ENCODE measurements around the gene ZNF747. TPM values are rescaled to one million over a fixed set of nuclear protein-coding genes. Genes with fewer than 3 reads are reported as not detected.

ZNF747 gene
- total and polyA plus RNA-seq, 2 donors (not counting 3 experiments of a cell fraction or from before 2014, with no cell fraction given), result 6.4 to 7.2 TPM

DNA sequence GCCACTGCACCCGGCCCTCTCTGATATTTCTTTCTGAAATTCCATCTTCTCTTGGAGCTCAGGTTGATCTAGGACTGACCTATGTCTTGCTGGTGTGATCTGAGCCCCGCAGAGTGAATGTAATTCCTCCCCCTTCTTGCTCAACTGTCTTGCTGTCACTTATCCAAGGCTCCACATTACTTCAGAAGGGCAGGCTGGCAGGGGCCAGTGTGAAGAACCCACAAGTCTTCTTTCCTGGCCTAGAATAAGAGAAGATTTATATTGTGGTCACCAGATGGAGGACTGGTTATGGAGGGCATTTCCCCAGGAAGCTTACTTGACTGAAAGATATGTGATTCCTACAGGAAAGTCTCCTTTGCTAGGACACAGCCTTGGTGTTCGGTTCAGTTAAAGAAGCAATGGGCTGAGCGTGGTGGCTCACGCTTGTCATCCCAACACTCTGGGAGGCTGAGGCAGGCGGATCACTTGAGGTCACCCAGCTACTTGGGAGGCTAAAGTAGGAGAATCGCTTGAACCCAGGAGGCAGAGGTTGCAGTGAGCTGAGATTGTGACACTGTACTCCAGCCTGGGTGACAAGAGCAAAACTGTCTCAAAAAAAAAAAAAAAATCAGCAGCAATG, 48.7 kb downstream of the ZNF747 start:
- peaks cover 7% of the 10 kb centered on the region for H3K4me1 ChIP-seq (ENCODE audit: control insufficient read depth, extremely low read depth, insufficient read depth, low read length)
- peak; percentile 32 for DNase-seq (ENCODE audit: low read depth, low spot score)
- no peak overlapping the region for H3K27ac ChIP-seq (ENCODE audit: insufficient read depth, low read depth, low read length)
- peak; percentile 74 for FAIRE-seq
- BruUV-seq (replicated peaks), result no TSS peak
- no peak overlapping the region for H3K9ac ChIP-seq (replicated peaks; ENCODE audit: extremely low read depth, insufficient read depth, low read length)
- POLR2A ChIA-PET, result no interaction called here
- peak overlapping the region; percentile 24 for H2AFZ ChIP-seq (ENCODE audit: low read depth, low read length)
- no peaks in the 10 kb centered on the region for H4K20me1 ChIP-seq (replicated peaks; ENCODE audit: control insufficient read depth, extremely low read depth, insufficient read depth, low read length)
- H3K79me2 ChIP-seq (ENCODE audit: control insufficient read depth, insufficient read depth, low read length), result no peaks in the 10 kb centered on the region
- no peaks in the 10 kb centered on the region for H3K27me3 ChIP-seq (ENCODE audit: control insufficient read depth in 2 of 2, insufficient read depth in 2 of 2, low read length in 2 of 2)
- intact Hi-C loops (cut with micrococcal nuclease), result no loop called here
- H3K9me3 ChIP-seq (replicated peaks; ENCODE audit: control insufficient read depth, insufficient read depth, low read length), result no peaks in the 10 kb centered on the region
- TF ChIP-seq GATA2 (IDR thresholded peaks at IDR 0.05; ENCODE audit: insufficient read depth, insufficient read length, low read depth, low read length) (no peak), FOS (IDR thresholded peaks at IDR 0.05; ENCODE audit: borderline replicate concordance, insufficient read depth, low read length) (peak; percentile 19)
- H3K9me1 ChIP-seq (replicated peaks; ENCODE audit: control insufficient read depth, extremely low read depth, insufficient read depth, low read length), result no peaks in the 10 kb centered on the region
- CTCF ChIA-PET, result interaction anchor here (1.0 to 1.5 kb wide), 3 partner anchors 36 to 56 kb away, joined by 3 read pairs; partner anchors contain the start of gene DCTPP1
- H3K4me3 ChIP-seq (replicated peaks in 1 of 3; ENCODE audit: insufficient read depth in 1 of 3, low read depth in 1 of 3, low read length in 3 of 3), result no peak overlapping the region
- dilution Hi-C loops (cut with MboI; ENCODE audit: extremely low pct_ligation_motif_present, low sequenced_read_pairs), result no loop called here
- no peak overlapping the region for H3K4me2 ChIP-seq (ENCODE audit: insufficient read depth, low read length)
- H3K36me3 ChIP-seq (ENCODE audit: control insufficient read depth in 2 of 2, extremely low read depth in 1 of 2, insufficient read depth in 2 of 2, low read length in 2 of 2), result no peaks in the 10 kb centered on the region

GRCh38 chr16:30484887-30485286, 49.8 kb downstream of the ZNF747 start:
- Histone ChIP-seq H3K9me1 (replicated peaks; ENCODE audit: control insufficient read depth, extremely low read depth, insufficient read depth, low read length) (no peaks in the 10 kb centered on the region), H3K79me2 (ENCODE audit: control insufficient read depth, insufficient read depth, low read length) (no peaks in the 10 kb centered on the region), H4K20me1 (replicated peaks; ENCODE audit: control insufficient read depth, extremely low read depth, insufficient read depth, low read length) (no peaks in the 10 kb centered on the region), H2AFZ (ENCODE audit: low read depth, low read length) (no peak overlapping the region), H3K4me2 (ENCODE audit: insufficient read depth, low read length) (no peak overlapping the region), H3K4me3 (replicated peaks in 1 of 3; ENCODE audit: insufficient read depth in 1 of 3, low read depth in 1 of 3, low read length in 3 of 3) (no peak overlapping the region), H3K4me1 (ENCODE audit: control insufficient read depth, extremely low read depth, insufficient read depth, low read length) (peaks cover 7% of the 10 kb centered on the region), H3K27ac (ENCODE audit: insufficient read depth, low read depth, low read length) (no peak overlapping the region), H3K9ac (replicated peaks; ENCODE audit: extremely low read depth, insufficient read depth, low read length) (no peak overlapping the region), H3K9me3 (replicated peaks; ENCODE audit: control insufficient read depth, insufficient read depth, low read length) (no peaks in the 10 kb centered on the region), H3K36me3 (ENCODE audit: control insufficient read depth in 2 of 2, extremely low read depth in 1 of 2, insufficient read depth in 2 of 2, low read length in 2 of 2) (no peaks in the 10 kb centered on the region), H3K27me3 (ENCODE audit: control insufficient read depth in 2 of 2, insufficient read depth in 2 of 2, low read length in 2 of 2) (peaks cover 0 to 1% of the 10 kb centered on the region in 2 experiments)
- FAIRE-seq, result no peak
- TF ChIP-seq JUN (IDR thresholded peaks at IDR 0.05; ENCODE audit: borderline replicate concordance, insufficient read depth, insufficient read length, low read depth), result no peak
- no peak for TF ChIP-seq MYC (IDR thresholded peaks at IDR 0.05; ENCODE audit: low read depth, low read length)
- no peak for TF ChIP-seq EZH2 (IDR thresholded peaks at IDR 0.05; ENCODE audit: borderline replicate concordance, low read depth, low read length, severe bottlenecking)
- TF ChIP-seq, protein P1, sequence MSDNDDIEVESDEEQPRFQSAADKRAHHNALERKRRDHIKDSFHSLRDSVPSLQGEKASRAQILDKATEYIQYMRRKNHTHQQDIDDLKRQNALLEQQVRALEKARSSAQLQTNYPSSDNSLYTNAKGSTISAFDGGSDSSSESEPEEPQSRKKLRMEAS (IDR thresholded peaks at IDR 0.05; ENCODE audit: insufficient read depth, insufficient read length), result no peak
- ChIA-PET CTCF (no interaction called here), POLR2A (no interaction called here)
- no TSS peak for BruUV-seq (replicated peaks)
- dilution Hi-C loops (cut with MboI; ENCODE audit: extremely low pct_ligation_motif_present, low sequenced_read_pairs) (no loop called here), intact Hi-C loops (cut with micrococcal nuclease) (no loop called here)
- no peak for DNase-seq (ENCODE audit: low read depth, low spot score)
